GM19372 (cell line): Measurements from ENCODE around the gene ZNF277.
A peak's percentile ranks its signal among the peaks of the same experiment; 100 is the strongest.

Source experiments
- ATAC-seq: cut with Tn5 transposase; IDR thresholded peaks from one replicate; pipeline ENCODE4 v1.9.1; 2021; ENCODE audit warnings: mild to moderate bottlenecking, low read depth, moderate library complexity; ENCODE audit not compliant: unreplicated experiment

The ZNF277 gene, protein sequence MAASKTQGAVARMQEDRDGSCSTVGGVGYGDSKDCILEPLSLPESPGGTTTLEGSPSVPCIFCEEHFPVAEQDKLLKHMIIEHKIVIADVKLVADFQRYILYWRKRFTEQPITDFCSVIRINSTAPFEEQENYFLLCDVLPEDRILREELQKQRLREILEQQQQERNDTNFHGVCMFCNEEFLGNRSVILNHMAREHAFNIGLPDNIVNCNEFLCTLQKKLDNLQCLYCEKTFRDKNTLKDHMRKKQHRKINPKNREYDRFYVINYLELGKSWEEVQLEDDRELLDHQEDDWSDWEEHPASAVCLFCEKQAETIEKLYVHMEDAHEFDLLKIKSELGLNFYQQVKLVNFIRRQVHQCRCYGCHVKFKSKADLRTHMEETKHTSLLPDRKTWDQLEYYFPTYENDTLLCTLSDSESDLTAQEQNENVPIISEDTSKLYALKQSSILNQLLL

DNA sequence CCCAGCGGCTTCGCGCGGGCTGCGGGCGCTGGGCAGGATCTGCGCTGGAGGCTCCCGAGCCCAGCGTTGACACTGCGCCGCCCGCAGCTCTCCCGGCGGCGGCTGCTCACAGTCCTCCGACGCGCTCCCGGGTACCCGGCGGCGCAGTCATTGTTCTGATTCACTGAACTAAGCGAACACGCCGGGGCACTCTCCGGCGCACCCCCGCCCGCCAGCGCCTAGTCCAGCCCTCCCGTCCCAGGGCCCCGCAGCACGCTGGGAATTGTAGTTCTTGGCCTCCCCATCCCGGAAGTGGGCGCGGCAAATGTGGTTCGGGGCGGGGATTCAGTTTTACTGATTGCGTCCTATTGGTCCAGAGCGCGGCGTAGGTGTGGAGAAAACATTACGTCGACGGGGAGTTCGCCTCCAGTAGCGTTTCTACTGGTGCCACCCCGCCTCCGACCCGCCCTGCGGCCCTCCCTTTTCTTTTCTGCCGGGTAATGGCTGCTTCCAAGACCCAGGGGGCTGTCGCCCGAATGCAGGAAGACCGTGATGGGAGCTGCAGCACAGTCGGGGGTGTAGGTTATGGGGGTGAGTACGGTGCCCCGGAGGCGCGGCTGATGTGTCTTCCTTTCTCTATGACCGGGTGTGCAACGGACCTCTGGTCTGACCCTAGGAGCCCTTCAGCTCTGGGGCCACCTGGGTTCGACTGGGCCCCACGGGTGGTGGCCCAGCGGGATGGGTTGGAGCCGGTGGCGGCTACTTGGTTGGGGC is at the start of gene ZNF277, which contains the start of gene DOCK4:
Gene ZNF277, plus strand, starts transcription at position 458 of the 753 bp plus-strand sequence. Its CDS starts 22 bp downstream, at position 480.
Gene DOCK4, minus strand, starts transcription at position 162 of the 753 bp plus-strand sequence. CDS start 261 bp downstream, outside the sequence.
- peak; percentile 89 for ATAC-seq

DNA sequence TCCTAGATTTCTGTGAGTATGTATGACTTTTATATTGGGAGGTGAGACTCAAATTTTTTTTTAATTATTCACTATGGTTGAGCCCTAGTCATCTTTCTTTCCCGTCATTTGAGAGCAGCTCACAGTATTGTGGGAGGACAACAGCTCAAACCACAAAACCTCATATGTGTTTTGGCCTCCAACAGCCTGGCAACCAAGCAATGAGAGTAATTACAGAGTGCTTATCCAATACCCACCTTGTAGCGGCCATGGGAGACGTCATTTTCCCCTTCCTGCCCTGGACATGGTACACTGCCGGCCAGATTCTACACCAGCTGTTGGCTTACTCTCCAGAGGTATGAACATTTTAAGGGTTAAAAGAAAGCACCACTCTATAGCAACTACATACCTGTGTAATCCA is 49.4 kb upstream of the ZNF277 start:
- ATAC-seq: no peak

DNA sequence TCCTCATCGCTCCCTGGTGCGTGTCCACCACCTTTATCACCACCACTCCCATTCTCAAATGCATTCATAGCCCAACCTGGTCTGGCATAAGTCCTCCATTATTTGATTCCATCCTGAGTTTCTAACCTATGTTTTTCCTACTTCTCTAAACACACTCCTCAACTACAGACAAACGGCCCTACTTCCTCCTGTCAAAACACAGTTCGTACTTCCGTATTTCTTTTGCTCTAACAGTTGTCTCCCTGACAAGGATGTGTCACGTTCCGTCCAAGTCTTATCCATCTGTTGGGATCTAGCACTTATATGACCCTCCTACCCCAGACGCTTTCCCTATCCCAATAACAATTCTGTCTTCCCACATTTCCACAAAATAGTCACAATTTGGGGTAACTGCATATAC is 47.1 kb upstream of the ZNF277 start:
- ATAC-seq: no peak

DNA sequence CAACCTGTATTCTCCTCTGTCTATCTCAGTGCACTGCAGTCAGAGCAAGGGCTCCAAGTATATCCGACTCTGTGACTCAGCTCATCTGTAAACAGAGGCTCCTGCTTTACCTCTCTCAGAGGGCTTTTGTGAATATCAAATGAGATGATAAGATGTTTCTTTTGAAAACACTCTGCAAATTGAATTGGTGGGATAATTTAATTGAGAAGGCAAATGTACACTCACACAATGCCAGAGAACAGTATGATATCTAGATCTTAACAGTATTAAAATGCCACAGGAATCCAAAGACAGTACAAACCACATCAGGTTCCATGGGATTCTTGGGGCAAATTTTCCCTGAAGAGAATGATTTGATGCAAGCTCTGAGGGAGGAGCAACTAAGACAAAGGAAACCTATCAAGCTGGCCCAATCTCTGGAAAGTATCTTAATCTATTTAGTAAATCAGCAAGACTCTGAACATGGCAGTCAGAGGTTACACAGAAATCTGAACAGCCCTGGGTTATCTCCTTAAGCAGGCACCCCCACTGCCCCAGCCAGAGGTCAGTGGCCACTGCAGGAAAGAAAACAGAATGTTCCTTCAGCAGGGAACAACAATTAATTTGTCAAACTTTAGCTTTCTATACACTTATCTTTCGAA is 46.2 kb upstream of the ZNF277 start:
- no peak for ATAC-seq

DNA sequence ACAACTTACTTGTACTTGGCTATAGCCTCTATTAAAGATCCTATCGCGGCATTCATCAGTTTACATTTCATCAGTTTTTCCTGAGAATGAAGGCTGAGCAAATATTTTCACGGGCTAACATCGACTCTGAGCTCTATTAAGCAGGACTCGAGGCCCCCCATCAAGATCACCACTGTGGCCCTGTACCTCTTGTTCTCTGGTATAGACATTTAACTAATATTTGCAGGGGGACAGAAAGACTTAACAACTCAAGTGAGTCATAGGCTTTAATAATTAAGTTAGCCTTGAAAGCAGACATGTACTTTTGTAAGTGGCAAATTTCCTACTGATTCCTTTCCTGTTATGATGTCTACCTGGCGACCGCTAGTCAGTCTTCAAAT is 45.7 kb upstream of the ZNF277 start:
- no peak for ATAC-seq

DNA sequence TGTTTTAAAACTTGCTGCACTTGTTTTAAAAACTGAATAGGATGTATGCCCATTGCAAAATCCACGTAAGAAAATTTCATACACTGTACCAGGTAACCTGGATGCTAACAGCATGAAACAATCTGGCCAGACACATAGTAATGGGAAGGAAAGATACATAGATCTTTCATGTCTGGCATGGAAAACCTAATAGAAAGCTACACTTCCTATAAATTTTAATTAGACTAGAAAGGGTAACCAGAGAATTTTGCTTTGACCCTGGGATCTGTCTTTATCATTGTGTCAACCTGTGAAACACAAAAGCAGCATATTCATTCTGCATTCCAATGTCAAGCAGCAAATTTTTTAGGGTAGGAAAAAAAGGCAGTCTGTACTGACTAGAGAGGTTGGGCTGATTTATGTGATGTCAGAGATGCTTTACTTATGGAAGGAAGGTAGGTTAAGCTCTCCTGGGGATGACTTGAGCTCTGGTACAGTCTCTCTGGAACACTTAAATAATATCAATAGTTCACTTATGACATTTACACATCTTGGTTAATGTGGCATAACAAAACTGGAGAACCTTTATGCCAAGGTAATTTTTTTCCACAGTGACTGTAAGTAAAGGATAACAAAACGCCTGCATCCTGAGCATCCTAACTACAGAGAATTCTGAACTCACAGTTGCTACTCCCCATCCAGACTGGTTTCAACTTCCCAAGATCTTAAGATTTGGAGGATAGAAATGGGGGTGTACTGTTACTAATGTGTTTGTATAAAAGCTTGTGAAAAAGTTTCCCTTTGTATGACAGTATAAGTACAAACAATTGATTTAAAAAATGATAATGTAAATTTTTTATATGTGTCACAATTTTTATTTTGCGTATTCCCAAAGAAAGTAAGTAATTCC is 45.0 kb upstream of the ZNF277 start:
- no peak for ATAC-seq

DNA sequence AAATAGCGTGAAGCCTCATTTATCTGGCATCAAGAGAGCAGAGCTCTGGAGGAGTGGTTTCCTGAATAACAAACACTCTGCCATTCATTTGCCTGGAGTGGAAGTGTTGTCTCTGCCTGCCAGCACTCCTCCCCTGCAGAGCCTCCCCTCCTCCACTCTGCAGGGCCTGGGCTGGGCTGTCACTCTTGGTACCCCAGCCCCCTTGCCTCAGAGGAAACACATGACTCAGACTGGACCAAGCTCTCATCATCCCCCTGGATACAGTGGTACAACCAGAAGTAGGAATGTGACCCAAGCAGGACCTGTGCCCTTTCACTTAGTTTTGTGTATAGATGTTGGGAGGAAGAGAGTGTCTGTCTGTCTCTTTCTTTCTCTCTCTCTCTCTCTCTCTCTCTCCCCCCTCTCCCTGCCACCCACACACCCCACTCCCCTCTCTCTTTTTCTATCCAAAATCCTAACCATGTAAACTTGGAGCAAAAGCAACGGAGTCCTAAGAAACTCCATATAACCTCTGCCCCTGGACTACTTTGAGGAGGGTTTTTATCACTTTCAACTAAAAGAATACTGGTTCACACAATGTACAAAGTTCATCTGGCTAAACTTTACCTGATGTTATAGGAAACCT is 44.2 kb upstream of the ZNF277 start:
- ATAC-seq: no peak

DNA sequence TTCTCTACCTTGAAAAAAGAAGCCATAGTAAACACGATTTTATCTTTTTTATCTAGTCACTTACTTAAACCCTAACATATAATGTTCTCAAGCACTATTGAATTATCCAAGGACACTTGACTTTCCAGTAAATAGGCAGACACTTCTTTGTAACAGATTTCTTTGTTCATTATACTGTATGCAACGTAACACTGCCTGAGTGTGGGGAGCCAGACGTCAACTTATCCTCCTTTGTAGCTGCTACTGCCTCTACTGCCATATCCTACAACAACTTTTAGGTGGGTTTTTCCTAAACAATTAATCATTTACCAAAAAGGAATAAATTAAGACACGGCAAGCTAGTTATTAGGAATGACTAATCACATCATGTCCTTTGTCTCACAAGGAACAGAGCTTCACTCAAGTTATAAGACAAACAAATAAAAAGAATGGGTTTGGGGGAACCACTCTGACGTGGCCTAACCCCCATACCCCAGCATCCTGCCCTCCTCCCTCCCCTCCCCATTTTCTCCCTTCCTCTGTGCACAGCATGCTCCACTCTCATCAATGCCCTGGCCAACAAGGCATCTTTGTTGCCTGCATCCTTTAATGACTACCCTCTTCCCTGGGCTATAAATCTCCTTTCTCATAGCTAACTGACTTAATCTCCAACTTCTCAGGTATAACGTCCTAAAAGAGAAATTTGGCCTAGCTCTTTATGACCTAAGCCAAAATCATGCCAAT is 43.5 kb upstream of the ZNF277 start:
- ATAC-seq: no peak

DNA sequence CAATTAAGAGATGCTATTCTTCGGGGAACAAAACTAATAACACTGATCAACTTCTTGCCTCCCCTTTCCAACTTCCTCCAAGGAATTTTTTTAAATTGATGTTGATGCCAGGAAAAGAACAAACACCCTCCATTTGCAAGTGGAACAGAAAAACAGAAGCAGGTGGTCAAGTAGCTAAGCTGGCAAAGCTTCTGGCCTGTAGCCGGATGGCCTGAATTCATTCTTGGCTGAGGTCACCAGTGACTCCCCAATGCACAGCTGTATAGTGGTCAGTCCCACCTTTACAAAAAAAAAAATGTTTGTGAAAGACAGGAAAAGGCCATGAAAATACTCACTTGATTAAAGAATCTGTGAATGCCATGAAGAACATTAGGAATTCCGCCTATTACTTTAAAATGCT is 39.3 kb upstream of the ZNF277 start:
- ATAC-seq: no peak

DNA sequence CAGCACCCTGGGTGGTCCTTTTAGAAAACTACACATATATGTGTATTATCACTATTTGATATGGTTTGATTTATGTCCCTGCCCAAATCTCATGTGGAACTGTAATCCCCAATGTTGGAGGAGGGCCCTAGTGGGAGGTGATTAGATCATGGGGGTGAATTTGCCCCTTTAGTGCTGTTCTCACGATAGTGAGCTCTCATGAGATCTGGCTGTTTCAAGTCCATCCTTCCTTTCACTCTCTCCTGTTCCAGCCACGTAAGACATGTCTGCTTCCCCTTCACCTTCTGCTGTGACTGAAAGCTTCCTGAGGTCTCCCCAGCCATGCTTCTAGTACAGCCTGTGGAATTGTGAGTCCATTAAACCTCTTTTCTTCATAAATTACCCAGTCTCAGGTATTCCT is 37.6 kb upstream of the ZNF277 start:
- ATAC-seq: no peak

DNA sequence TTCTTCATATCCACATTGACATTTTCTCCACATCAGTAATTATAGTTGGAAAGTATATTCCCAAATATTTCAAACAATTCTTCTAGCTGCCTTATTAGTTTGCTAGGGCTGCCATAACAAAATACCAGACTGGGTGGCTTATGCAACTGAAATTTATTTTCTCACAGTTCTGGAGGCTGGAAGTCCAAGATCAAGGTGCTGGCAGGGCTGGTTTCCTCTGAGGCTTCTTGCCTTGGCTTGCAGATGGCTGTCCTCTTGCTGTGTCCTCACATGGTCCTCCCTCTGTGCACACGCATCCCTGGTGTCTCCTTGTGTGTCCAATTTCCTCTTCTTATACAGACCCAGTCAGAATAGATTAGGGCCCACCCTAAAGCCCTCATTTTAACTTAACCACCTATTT is 34.8 kb upstream of the ZNF277 start:
- no peak for ATAC-seq

DNA sequence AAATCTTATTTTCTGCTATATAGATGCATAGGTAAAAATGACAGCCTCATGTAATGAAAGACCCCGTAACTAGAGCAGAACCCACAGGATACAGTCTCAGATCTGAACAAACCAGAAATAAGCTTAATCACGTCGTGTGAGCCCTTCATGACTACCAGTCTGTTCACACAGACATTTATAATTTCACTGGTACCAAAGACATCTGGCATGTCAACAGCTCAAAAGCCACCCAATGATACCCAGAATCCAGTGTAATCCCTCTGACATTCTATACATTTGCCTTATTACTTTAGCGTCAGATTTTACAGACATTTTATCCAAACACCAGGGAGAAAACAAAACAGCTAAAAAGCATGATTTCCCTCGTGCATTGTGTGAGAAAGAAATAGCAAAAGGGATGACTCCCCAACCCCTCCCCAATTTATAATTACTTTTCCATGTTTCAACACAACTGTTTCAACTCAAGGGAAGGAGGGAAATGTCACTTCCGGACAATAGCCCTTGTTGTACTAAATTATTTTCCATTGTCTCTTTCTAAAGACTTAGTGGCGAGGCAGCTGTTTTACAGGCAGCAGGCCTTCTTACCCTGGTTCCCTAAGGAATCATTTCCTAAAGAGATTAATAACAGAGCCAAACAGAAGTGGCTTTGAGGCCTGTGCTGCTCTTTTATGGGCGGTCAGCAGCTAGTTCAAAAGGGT is 33.5 kb upstream of the ZNF277 start:
- ATAC-seq: no peak

DNA sequence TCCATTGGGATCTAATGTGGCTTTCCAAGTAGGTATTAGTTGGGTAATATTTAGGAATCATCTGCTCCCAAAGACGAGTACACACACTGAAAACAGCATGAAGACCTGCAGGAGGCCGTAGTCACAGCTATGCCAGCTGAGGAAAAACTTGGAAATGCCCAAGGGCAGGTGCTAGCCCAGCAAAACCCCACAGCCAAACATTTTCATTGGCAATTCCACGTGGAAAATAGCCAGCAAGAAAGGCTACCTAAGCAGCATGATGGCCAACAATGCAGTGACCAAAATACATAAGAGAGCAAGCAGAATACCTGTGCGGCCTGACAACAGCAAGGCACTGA is 33.0 kb upstream of the ZNF277 start:
- no peak for ATAC-seq

DNA sequence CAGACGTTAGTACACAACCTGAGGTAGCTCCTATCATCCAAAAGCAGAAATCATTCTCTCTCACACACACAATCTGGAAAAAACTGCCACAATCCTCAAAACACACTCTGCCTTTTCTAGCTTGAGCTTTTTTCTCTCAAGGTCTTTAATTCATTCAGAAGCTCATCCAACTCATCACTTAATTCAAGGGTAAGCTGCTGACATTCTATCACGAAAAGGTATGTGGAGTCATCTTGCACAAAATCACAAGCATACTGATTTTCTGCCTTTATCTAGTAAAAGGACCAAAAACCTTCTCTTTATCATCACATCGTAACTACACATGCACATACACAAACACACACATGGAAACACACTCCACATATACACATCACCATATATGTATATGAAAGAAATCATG is 32.3 kb upstream of the ZNF277 start:
- no peak for ATAC-seq

DNA sequence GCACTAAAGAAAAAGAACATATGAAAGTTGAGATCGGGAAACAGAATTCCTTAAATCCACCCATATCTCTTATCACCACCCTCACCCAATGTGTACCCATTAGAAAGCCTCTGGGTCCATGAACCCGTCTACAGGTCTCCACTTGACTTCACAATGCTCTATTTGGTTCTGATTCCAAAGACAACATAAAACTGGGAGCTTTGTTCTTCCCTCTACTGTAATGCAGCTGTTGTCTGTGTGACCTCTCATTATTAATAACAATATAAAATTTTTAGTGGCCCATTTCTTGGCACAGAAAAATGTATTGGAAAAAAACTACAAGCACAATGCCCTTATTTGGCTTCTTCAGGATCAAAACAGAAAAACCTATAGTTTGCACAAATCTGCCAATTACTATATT is 30.3 kb upstream of the ZNF277 start:
- ATAC-seq: no peak

DNA sequence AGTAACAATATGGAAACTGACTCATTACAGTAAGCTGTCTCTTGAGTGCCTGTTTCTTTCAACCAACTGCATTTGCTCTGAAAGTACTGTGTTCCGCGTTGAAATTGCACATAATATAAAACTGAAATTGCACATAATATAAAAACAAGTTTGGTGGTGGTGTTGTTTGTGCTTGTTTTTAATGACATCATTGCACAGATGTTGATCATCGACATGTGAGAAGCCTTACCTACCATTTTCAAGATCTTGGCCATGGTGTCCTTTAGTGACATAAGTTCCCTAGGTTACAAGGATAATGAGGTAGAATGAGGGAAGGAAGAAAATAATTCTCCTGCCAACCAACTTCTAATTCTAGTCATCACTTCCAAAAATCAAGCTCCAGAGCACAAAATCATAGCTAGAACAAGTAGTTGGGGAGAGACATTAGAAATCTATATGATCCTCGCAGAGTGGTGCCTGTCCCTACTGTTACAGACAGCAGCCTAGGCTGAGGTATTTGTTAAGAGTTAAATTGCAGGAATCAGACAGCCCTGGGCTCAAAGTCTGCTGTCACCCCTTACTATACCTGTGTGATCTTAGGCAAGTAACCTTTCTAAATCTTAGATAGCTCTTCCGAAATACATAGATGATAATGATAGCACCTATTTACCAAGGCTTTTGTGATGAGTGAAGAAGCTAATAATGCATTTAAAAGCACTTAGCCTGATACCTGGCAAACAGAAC is 29.6 kb upstream of the ZNF277 start:
- ATAC-seq: no peak

DNA sequence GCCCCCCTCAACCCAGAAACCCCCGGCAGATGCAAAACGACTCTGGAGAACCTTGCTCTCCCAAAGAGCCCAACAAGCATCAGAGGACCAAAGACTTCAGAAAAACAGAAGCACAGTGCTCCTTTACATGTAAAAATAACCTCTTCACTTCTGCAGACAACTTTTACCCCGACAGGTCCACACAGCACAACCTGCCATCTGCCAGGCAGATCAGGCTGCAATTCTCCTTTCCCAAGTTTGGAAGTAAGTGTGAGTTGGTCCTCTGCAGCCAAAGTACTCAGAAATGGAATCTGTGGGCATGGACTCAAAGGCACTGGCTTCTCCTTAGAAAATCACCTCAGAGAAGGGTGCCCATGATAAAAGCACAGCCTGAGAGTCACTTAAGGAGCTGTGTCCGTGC is 26.3 kb upstream of the ZNF277 start:
- no peak for ATAC-seq

DNA sequence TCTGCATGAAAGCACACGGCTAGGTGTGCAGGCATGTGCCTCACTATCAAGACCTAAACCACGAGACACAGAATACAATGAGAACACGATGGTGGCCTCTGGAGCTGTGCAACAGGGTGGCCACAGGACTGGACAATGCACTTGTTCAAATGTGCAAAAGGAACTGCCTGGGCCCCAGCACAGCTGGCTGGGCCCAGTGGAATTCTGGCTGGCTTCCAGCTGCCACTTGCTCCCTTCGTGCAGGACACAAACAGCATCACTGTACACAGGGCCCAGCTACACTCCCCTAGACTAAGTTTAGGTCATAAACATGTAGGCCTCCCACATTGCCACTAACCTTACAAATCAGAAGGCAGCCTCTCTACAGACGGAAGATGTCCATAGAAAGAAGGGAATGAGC is 23.7 kb upstream of the ZNF277 start:
- no peak for ATAC-seq
